ENCODE measurements around the gene EBLN2.

EBLN2 gene

GRCh38 chr3:73061416-73061815 lies at the start of gene EBLN2:
TSS of gene EBLN2 (plus strand) at chr3:73061659. CDS start at chr3:73062082, 423 bp downstream.
- no peak for DNase-seq

GRCh38 chr3:73018298-73018697 lies 43.2 kb upstream of the EBLN2 start:
- DNase-seq = no peak

- DNase-seq = no peak
Observed at GRCh38 chr3:73018790-73019441, 42.5 kb upstream of the EBLN2 start.

GRCh38 chr3:73021301-73021835 lies 40.1 kb upstream of the EBLN2 start:
- no peak for DNase-seq

- no peak for DNase-seq
Observed at GRCh38 chr3:73024836-73025235, 36.6 kb upstream of the EBLN2 start.

GRCh38 chr3:73026111-73026759 lies 35.2 kb upstream of the EBLN2 start:
- no peak for DNase-seq

GRCh38 chr3:73026760-73027113 lies 34.7 kb upstream of the EBLN2 start:
- DNase-seq = no peak

- no peak for DNase-seq
Observed at GRCh38 chr3:73028803-73029202, 32.7 kb upstream of the EBLN2 start.

- DNase-seq = no peak
Observed at GRCh38 chr3:73029321-73029796, 32.1 kb upstream of the EBLN2 start.

GRCh38 chr3:73030073-73030597 lies 31.3 kb upstream of the EBLN2 start:
- no peak for DNase-seq

- DNase-seq = no peak
Observed at GRCh38 chr3:73031573-73032103, 29.8 kb upstream of the EBLN2 start.

GRCh38 chr3:73036694-73037591 lies 24.5 kb upstream of the EBLN2 start:
- no peak for DNase-seq

GRCh38 chr3:73041537-73041936 lies 19.9 kb upstream of the EBLN2 start:
- no peak for DNase-seq

GRCh38 chr3:73043414-73043813 lies 18.0 kb upstream of the EBLN2 start:
- no peak for DNase-seq

- DNase-seq = no peak
Observed at GRCh38 chr3:73045391-73045790, 16.1 kb upstream of the EBLN2 start.

GRCh38 chr3:73046195-73046594 lies 15.3 kb upstream of the EBLN2 start:
- DNase-seq = no peak

- DNase-seq = no peak
Observed at GRCh38 chr3:73049319-73049718, 12.1 kb upstream of the EBLN2 start.

GRCh38 chr3:73052857-73053256 lies 8.6 kb upstream of the EBLN2 start:
- no peak for DNase-seq

GRCh38 chr3:73055583-73055982 lies 5.9 kb upstream of the EBLN2 start:
- DNase-seq = no peak

GRCh38 chr3:73056014-73056844 lies 5.2 kb upstream of the EBLN2 start:
- DNase-seq = peak; percentile 59

- no peak for DNase-seq
Observed at GRCh38 chr3:73056845-73057150, 4.7 kb upstream of the EBLN2 start.

- no peak for DNase-seq
Observed at GRCh38 chr3:73060302-73060723, 1.1 kb upstream of the EBLN2 start.

Data from eye (tissue), 1 donor.